Loucy (cell line): Measurements from ENCODE around the gene RGL3.

Experiments
- EZH2phosphoT487 ChIP-seq: fragments of 200-600 bp; IDR thresholded peaks from 2 replicates; pipeline ENCODE4 v1.6.1; 2018; ENCODE audit warnings: antibody characterized with exemption, mild to moderate bottlenecking, moderate library complexity, borderline replicate concordance
- TF ChIP-seq, protein P1 (sequence below): fragments of 200-600 bp; sonication (generic); conservative IDR thresholded peaks from 2 replicates; pipeline ENCODE4 v1.5.1; 2014; ENCODE audit warnings: mild to moderate bottlenecking, antibody characterized with exemption, low read length

- TF ChIP-seq, protein P1, sequence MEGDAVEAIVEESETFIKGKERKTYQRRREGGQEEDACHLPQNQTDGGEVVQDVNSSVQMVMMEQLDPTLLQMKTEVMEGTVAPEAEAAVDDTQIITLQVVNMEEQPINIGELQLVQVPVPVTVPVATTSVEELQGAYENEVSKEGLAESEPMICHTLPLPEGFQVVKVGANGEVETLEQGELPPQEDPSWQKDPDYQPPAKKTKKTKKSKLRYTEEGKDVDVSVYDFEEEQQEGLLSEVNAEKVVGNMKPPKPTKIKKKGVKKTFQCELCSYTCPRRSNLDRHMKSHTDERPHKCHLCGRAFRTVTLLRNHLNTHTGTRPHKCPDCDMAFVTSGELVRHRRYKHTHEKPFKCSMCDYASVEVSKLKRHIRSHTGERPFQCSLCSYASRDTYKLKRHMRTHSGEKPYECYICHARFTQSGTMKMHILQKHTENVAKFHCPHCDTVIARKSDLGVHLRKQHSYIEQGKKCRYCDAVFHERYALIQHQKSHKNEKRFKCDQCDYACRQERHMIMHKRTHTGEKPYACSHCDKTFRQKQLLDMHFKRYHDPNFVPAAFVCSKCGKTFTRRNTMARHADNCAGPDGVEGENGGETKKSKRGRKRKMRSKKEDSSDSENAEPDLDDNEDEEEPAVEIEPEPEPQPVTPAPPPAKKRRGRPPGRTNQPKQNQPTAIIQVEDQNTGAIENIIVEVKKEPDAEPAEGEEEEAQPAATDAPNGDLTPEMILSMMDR, result peak; percentile 73
- TF ChIP-seq EZH2phosphoT487, result no peak
These were observed 40.6 kb downstream of the RGL3 start for GRCh38 chr19:11378319-11379189.
